GM12892 (cell line): ENCODE data around the gene PPM1J.

ENCODE experiments used
- POLR2A ChIP-seq: IDR thresholded peaks from 2 replicates; pipeline ENCODE4 v1.6.1; 2011; ENCODE audit warnings: low read depth, low read length, control low read depth
- POLR2AphosphoS5 ChIP-seq: IDR thresholded peaks from 2 replicates; pipeline ENCODE4 v1.6.1; 2011; ENCODE audit warnings: low read depth, low read length, control low read depth

DNA sequence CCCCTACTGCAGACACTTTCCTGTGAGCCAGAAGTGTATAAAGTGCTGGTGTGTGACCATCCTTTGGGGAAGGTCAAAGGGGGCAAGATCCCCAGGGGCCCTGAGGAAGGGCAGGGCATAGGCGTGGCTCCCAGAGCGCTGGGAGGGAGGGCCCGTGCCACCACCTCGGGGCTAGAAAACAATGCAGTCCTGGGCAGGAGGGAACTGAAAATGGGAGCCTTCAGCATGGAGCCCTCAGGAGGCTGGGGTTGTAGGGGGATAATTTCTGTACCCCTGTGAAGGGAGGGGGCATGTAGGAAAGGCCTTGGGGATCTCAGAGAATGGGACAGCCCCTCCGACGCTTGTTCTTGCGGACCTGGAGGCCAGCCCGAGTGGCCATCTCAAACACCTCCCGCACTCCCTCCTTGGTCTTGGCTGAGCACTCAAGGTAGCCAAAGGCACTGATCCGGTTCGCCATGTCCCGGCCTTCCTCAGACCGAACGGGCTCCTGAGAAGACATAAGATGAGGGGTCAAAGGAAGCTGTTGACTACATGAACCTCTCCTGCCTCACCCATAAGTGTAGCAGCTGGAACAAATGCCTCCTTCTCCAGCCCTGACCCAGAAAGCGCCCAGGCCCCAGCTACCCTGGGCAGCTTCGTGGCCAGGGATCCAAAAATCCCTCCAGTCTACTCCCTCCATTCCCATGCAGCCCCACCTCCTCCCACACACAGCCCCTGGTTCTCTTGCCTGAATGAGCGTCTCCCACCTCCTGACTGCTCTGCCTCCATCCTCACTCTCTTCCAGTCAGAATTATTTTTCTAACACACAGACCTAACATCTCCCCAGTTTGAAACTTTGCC, 13.7 kb downstream of the PPM1J start:
- TF ChIP-seq POLR2AphosphoS5 (no peak), POLR2A (no peak; the same call in 1 of the 2 replicates)
